HG03457 (cell line): ENCODE measurements around the gene SHROOM4.

Experiments
- ATAC-seq: cut with Tn5 transposase; IDR thresholded peaks from one replicate; pipeline ENCODE4 v1.9.1; 2021; ENCODE audit warnings: moderate number of reproducible peaks; ENCODE audit not compliant: unreplicated experiment

SHROOM4 gene

DNA sequence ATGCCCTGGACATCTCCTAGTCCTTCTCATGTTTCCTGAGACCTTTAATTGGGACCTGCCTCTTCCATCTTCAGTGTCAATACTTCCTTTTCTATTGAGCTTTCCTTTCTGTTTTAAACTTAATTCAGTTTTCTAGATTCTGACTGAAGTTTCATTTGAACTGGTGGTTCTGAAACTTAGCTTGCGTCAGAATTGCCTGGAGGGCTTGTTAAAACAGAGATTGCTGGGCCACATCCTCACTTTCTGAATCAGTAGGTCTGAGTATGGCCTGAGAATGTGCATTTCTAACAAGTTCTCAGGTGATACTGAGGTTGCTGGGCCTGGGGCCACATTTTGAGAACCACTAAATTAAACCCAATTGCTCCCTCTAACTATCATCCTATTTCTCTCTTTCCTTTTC, 191.2 kb downstream of the SHROOM4 start:
- ATAC-seq: no peak

DNA sequence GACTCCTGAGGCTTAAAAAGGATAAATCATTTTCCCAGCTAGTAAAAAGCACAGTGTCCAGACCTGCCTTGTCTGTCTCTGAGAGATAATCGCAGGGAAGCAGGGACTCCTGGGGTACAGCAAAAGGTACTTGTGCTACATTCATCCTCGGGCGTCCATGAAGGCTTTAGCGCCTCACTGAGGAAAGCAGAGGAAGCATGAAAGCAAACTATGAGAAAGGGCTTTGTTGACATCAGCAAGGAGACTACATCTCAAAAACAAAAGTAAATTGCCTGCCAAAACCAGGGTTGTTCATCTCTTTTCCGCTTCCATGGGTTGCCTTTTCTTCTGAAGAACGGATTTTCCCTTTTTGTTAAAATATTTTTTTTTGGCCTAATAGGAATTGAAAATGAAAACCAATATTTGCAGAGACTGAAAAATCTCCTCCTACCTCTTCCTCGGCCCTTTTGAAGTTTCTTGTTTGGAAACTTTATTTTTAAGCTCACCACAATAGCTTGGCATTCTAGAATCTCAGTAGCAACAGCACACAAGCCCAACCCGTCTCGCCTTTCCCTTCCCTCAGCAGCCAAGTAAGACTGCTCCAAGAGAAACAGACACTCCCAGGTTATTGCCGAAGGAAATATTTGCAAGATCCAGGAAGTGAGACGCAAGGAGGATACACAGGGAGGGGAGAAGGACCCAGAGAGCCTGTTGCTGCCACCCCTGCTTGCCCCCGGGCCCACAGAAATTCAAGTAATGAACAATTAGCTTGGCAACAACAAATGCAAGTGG, 195.0 kb downstream of the SHROOM4 start:
- no peak for ATAC-seq

DNA sequence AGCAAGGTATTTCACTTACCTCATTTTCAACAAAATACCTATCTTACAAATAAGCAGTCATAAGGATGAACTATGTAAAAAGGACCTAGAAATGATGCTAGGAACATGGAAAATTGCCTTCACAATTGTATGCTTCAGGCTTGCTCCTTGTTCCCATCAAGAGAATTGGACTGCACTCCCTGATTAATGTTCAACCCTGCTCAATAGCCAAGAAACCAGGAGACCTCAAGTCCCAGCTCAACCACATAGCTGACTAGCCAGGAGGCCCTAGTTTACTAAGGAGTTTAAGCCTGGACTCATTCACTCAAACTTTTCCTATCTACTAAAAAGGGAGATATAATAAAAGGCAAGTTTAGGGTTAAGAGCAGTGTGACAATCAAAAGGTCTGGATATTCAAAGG, 196.8 kb downstream of the SHROOM4 start:
- ATAC-seq: no peak

DNA sequence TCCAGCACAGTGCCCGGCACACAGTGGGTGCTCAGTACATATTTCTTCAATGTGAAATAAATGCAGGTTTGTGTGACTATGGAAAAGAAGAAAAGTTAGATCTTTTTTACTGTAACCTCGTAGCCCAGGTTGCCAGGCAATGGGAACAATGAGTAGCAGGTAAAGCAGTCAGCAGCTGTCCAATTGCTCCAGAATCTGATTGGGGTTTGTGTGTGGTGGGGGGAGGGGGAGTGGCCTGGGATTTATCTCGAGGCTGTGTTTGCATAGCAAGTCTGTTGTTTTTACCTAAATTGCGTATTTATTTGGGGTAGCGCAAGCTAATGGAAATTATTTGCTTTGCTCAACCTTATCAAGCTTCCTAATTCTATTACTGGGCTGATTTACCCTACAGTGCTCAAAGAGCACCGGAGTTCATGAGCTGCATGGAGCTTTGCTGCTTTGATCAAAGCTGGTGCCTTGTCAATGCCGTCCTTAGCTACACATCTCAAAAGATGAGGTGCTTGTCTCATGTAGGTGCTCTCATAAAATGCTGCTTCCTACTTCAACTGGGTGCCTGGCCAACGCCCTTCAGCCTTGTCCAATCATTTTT, 198.3 kb downstream of the SHROOM4 start:
- ATAC-seq: no peak

DNA sequence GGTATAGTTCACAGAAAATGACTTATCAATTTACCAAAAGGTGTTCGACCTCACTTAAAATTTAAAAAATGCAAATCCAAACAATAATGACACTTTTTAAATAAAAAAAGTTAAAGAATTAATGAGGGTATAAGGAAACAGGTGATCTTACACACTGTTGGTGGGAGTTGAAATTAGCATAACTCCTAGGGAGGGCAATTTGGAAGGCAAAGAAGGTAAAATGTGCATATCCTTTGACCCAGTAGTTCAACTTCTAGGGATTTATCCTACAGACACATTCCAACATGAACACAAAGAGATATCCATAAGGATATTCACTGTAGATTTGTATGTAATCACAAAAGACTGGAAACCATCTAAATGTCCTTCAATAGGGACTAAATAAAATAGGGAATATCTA, 199.5 kb downstream of the SHROOM4 start:
- no peak for ATAC-seq

DNA sequence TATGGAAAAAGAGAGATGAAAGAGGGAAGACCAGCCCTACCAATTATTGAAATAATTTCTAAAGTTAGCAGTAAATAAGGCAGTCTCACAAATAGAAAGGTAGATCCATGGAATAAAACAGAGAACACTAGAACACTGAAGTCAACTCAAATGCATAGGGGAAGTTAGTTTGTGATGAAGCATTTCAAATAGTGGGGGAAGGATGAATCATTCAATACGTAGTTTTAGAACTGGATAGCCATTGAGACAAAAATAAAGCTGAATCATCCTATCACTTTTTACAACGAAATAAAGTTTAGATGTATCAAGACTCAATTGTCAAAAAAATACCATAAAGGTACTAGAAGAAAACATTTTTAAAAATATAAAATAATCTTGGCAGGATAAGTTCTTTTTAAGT, 200.1 kb downstream of the SHROOM4 start:
- ATAC-seq: no peak

DNA sequence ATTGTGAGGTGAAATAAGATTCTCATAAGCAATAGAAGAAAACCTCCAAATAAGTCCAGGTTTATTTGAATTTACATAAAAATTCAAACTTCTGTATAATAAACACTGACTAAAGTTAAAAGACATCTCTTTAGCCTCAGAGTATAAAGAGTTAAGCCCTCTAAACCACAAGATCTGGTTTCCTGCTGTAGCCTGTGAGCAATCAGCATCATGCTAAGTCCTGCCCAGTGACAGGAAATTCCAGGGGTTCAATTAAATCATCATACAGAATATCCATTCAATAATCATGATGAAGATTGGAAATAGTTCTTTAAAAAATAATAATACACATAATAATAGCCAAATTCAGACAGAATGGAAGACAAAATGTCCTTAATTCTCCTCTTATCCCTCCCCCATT, 204.2 kb downstream of the SHROOM4 start:
- ATAC-seq: no peak

DNA sequence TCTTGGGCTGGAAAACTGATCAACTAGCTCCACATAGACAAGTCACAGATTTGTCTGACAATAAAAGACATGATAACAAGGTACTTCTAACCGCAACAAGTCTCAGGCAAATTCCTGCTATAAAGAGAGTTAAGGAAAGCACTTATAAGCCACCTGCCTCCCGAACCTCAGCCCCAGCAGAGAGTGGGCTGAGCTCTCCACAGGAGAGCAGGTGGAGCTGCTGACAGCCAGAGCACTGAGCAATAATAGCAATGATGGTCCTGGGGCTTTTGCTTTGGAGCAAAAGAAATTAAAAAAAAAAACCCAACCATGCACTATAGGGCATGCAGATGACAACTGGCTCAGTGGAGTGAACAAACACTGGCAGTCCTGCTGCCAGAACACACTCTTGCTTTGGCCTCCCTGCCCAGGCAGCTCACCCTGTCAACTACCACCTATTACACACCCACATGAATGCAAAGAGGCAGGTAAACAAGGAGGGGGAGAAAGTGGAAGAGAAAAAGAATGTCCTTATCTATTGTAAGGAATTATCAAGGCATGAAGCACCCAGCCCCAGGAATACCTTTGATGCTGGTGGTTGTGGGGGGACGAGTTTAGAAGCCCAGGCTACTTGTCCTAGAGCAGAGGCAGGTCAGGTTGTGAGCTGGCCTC, 207.6 kb downstream of the SHROOM4 start:
- no peak for ATAC-seq

DNA sequence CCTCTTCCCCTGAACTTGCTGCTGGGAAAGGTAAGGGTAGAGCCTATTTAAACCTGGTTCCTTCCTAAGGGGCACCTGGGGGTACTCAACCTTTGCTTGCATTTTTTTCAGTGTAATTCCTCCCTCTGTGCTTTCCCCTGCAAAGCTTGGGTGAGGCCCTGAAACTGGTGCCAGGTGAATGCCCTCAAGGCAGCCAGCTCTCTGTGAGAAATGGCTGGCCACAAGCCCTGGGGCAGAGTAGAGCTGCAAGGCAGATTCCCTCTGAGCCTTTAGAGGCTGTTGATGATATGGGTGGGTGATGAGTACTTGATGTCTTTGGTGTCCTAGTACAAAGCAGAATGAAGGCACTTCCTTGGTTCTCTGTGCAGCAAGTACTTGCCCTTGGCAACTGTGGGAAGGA, 217.9 kb downstream of the SHROOM4 start:
- no peak for ATAC-seq

DNA sequence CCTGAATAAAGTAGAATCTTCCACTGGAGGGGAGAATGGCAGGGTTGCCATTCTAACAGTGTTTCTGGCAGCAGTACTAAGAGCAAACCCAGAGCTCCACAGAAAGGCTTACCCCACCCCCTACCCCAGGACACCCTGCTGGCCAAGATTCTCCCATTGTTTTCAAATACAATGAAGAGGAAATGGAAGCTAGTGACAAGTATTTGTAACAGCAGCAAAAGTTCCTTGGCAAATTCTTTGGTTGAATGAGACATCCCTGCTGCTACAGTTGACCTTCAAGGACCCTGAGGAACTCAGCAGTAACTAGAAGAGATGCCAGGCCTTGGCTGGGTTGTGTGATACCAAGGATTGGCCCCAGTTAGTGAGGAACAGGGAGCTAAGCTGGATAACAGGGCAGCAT, 219.2 kb downstream of the SHROOM4 start:
- no peak for ATAC-seq

DNA sequence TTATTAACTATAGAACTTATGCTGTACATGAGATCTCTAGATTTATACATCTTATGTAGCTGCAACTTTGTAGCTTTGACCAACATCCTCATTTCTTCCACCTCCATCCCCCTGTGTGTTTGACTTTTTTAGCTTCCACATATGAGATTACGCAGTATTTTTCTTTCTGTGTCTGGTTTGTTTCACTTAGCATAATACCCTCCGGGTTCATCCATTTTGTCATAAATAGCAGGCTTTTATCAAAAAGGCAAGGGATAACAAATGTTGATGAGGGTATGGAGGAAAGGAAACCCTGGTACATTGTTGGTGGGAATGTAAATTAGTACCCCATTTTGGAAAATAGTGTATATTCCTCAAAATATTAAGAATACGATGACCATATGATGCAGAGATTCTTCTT, 227.0 kb downstream of the SHROOM4 start:
- ATAC-seq: no peak

DNA sequence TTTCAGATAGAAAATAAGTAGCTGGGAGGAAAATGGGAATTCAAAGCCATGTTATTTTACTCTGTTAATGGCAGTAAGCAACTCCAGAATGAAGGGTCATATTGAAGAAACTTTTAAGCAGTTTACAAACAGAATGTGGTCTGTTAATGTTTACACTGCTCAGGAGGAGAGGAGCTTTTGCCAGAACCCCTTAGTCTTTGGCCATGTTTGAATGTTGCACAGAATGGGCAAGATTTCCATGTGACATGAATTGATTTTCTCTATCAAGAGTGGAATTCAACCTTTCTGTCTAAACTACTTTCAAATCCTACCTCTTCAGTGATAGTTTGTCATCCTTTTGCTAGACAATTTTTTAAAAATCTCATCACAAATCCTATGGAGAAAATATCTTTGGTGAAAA, 227.6 kb downstream of the SHROOM4 start:
- no peak for ATAC-seq

DNA sequence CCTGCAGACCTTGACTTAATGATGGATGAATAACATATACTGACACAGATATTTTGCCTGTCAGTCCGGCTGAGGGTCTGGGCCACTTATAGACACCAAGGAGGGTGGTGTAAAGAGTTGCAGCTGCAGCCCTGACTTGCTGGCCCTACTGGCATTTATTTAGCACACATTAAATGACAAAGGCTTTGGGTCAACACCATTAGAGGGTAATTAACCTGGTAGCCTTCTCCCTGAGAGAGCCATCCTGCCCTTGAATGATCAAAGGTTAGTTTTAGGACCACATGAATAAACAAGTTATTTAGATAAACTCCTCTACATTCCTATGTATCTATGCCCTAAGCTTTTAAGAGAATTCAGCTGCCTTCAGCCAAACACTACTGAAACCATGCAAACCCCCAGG, 232.6 kb downstream of the SHROOM4 start:
- ATAC-seq: no peak

DNA sequence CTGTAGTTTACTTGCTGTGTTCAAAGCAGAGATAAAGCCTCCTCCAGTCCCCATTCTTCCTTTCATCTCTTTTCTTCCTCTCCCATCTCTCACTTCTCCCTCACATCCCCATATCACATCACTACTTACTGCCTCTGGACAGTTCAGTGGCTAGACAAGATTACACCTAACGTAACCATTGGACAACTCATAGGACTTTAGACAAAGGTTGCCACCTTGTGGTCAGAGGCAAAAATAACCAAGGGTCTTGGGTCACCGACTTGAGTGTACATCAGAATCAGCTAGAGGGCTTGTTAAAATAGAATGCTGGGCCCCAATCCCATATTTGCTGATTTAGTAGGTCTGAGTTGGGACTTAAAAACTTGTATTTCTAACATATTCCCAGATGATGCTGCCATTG, 234.0 kb downstream of the SHROOM4 start:
- no peak for ATAC-seq

DNA sequence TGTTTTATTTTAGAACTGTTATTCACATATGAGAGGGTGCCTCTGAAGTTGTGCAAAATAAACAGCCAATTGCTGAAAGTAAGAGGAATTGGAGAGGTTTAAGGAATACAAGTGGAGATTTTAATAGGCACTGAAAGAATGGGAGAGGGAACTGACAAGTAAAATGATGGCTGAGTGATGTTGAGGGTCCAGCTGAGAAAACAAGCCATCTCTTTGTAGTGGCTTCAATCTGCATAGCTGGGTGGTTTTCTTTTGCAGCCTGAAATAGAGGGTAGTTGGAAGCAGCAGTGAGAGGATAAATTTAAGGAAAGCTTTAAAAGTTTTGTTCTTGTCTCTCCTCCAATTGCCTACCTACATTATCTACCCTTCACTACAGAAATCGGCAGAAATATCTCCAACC, 236.7 kb downstream of the SHROOM4 start:
- no peak for ATAC-seq

DNA sequence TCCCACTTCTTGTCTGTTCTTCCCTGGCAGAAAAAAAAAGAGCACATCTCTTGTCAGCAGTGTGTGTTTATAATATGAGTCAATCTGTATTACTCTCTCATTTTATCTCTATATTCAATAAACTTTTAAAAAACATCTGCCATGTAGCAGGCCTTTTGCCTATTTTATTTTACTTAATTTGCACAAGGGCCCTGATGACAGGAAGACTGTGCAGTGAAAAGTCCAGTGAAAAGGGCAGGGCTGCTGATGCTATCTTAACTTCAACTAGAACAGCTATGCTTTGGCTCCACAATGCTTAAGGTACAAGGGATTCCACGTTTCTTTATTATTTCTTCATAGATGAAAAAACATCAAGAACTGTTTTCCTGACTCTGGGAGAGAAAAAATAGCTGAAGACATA, 246.4 kb downstream of the SHROOM4 start:
- ATAC-seq: no peak

DNA sequence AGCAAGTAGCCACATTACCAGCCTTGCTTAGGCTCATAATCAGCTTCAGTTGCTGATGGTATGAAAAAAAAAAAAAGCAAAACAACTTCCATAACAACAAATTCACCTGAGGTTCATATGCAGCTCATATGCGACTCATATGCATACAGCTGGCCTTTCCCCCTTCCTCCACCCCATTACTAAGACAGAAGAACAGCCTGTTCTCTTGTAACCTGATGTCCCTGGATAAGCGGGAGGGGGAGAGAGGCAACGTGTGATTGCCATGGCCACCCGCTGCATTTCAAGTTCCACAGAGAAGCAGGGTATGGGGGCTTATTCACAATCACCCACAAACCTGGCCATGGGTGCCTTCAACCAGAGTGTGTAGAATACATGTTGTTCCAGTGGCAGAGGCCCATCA, 248.3 kb downstream of the SHROOM4 start:
- no peak for ATAC-seq
